ENCODE measurements around the gene REN.

DNA sequence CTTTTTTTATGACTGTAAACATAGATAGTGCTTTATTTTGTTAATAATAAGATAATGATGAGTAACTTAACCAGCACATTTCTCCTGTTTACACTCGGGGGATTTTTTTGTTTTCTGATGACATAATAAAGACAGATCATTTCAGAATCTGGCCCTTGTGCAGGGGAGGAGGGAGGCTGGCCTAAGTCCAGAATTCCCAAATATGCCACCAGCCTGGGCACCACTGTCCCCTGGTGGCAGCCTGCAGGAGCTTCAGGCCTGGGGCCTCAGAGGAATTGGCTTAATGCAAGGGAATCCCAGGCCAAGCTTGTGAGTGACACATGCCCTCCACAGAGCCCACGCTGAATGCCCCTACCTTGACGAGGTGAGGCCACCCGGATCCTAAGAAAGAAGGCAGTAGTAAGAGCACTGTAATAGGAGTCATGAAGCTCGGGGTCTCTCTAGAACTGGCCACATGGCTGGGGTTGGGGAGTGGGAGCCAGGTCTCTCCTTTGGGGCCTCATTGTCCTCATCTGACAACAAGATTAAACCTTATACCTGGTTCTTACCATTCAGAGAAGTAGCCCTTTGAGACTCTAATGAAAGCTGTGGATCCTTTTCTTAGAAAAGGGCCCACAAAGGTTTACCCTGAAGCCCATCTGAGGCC lies 38.4 kb downstream of the REN start:
- TF ChIP-seq, protein P1, sequence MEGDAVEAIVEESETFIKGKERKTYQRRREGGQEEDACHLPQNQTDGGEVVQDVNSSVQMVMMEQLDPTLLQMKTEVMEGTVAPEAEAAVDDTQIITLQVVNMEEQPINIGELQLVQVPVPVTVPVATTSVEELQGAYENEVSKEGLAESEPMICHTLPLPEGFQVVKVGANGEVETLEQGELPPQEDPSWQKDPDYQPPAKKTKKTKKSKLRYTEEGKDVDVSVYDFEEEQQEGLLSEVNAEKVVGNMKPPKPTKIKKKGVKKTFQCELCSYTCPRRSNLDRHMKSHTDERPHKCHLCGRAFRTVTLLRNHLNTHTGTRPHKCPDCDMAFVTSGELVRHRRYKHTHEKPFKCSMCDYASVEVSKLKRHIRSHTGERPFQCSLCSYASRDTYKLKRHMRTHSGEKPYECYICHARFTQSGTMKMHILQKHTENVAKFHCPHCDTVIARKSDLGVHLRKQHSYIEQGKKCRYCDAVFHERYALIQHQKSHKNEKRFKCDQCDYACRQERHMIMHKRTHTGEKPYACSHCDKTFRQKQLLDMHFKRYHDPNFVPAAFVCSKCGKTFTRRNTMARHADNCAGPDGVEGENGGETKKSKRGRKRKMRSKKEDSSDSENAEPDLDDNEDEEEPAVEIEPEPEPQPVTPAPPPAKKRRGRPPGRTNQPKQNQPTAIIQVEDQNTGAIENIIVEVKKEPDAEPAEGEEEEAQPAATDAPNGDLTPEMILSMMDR (conservative IDR thresholded peaks at IDR 0.05 in 1 of 2, IDR thresholded peaks at IDR 0.05 in 1 of 2; ENCODE audit: extremely low read depth in 1 of 2, insufficient read depth in 1 of 2, low read depth in 1 of 2, low read length in 2 of 2): peak; percentile 98 to 99
- TF ChIP-seq EZH2 (IDR thresholded peaks at IDR 0.05; ENCODE audit: borderline replicate concordance, low read length): no peak

Measured in mammary epithelial cell (primary cell).